ENCODE data around the gene ALKBH5.

- TF ChIP-seq GATA2 (IDR thresholded peaks at IDR 0.05; ENCODE audit: low read depth, low read length): no peak
- TF ChIP-seq GATA3 (IDR thresholded peaks at IDR 0.05; ENCODE audit: low read depth, low read length): no peak
Measured at GRCh38 chr17:18181358-18181757, 2.3 kb upstream of the ALKBH5 start.

Measured in SH-SY5Y (cell line).